Activated CD4-positive, alpha-beta T cell treated with anti-CD3 and anti-CD28 coated beads, Interleukin-2, amount 50 U/mL, for 48 hours (primary cell): ENCODE data around the gene CDH2.

ENCODE experiments used
- DNase-seq, 2 experiments: peaks; one replicate each; pipeline ENCODE4 v3.0.0-alpha.2; 2020

Gene CDH2

GRCh38 chr18:28039078-28039477 lies 137.9 kb downstream of the CDH2 start:
- no peak for DNase-seq

DNA sequence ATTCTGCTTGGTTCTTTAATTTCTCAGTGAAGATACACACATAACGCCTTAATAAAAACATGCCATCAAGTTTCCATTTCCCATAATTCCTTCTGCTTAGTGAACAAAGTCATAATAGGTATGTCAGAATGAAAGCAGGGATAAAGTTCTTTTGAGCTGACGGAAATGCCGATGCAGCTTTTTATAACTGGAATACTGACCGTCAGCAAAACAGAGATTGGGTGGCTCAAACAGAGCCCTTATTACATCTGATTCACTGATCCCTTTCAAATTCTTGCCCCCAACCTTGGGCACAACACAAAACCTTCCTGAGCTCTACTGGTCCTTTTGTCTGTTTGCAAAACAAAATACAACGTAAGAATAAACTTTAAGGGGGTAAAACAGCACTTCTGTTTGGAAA lies 140.4 kb downstream of the CDH2 start:
- DNase-seq = no peak

DNA sequence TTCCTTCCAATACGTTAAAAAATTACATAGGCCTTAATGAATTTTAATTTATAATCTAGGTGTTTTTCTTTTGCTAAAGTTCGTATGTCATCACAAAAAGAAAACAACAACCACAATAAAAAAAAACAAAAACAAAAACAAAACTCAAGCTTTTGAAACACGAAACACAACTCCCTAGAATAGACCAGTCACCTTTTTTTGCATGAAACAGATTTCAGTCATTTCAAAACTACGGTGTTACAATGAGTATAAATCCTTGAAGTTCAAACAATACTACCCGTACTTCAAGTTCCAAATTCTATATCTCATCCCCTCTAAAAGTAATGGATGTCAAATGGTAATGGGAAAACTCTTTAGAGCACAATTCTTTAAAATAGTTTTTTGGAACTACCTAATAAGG lies 142.4 kb downstream of the CDH2 start:
- DNase-seq = no peak

DNA sequence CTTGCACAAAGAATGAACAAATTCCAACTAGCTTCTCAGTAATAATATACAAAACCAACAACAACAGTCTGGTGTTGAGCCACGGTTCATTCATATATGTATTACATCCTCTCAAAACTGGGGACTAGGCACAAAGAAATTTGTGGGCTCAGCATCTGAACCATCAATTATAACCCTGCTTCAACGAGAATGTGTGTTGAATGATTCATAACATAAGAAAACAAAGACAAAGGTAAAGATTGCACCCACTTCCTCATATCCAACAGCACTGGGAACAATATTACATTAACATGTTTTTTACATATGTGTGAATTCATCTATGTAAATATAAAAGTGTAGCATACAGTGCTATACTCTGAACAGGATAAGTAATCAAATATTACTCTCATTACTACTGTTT lies 144.8 kb downstream of the CDH2 start:
- DNase-seq = no peak

DNA sequence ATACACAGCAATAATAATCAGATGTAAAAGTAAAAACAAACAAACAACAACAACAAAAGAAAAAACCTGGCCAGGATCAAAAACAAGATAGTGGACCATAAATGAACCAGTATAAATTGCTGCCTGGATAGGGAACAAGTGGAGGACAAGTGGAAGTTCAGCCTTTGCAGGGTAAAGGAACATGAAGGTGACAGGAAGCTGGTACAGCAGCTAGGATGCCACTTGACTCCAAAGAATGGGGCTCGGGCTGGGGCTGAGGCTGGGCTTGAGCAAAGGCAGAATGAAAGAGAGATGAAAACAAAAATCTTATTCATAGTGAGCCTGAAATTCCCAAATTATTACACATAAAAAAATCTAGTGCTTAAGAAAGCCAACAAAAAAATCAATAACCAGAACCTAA lies 146.5 kb downstream of the CDH2 start:
- no peak for DNase-seq

- DNase-seq = no peak
These were observed 149.2 kb downstream of the CDH2 start for GRCh38 chr18:28027755-28028154.

- DNase-seq = no peak
These were observed 157.4 kb downstream of the CDH2 start for GRCh38 chr18:28019425-28020108.

DNA sequence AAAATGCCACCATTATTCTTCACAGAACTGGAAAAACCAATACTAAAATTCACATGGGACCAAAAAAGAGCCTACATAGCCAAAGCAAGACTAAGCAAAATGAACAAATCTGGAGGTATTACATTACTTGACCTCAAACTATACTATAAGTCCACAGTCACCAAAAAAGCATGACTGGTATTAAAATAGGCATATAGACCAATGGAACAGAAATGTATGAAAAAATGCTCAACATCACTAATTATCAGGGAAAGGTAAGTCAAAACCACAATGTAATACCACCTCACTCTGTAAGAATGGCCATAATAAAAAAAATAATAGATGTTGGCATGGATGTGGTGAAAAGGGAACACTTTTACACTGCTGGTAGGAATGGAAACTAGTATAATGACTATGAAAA lies 158.6 kb downstream of the CDH2 start:
- no peak for DNase-seq

GRCh38 chr18:28015671-28016070 lies 161.3 kb downstream of the CDH2 start:
- DNase-seq = no peak

DNA sequence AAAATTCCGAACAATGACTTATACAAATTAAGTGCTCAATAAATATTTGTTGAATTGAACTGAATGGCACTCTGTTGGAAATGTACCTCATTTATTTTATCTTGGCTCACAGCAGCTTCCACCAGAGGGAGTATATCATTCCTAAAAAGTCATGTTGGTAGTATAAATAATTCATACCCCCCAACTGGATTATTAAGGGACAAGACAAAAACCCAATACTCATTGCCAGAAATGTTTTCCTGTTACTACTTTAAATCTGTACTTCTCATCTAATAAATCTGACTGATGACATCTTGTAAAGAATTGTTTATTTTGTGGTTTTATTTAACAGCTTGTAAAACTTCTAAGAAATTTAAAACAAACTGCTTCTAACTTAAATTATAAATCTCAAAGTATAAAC lies 163.9 kb downstream of the CDH2 start:
- DNase-seq = no peak

- DNase-seq = no peak
These were observed 164.6 kb downstream of the CDH2 start for GRCh38 chr18:28012336-28012735.

GRCh38 chr18:28009589-28009988 lies 167.3 kb downstream of the CDH2 start:
- no peak for DNase-seq

- no peak for DNase-seq
These were observed 169.1 kb downstream of the CDH2 start for GRCh38 chr18:28007841-28008240.

- no peak for DNase-seq
These were observed 171.8 kb downstream of the CDH2 start for GRCh38 chr18:28005164-28005563.

- no peak for DNase-seq
These were observed 172.3 kb downstream of the CDH2 start for GRCh38 chr18:28004606-28005005.

DNA sequence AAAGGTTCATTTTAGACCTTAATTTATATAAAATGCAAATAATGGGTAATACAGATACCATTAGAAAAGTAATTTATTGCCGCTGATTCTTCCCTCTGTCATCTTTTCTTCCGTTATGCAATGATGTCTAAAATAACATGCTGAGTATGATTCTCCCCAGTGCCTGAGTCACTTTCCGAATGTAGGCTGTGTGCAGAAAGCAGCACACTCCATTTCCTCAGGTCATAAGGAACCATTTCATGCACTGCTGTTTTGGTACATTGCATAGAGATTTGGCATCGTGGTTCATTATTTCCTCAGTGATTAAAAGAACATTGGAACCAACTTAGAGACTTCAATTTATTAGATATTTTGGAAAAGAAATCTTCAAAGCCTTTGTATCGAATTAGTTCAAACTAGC lies 173.5 kb downstream of the CDH2 start:
- DNase-seq = no peak

- no peak for DNase-seq
These were observed 174.1 kb downstream of the CDH2 start for GRCh38 chr18:28002841-28003240.

GRCh38 chr18:27996801-27997272 lies 180.1 kb downstream of the CDH2 start:
- DNase-seq = no peak

DNA sequence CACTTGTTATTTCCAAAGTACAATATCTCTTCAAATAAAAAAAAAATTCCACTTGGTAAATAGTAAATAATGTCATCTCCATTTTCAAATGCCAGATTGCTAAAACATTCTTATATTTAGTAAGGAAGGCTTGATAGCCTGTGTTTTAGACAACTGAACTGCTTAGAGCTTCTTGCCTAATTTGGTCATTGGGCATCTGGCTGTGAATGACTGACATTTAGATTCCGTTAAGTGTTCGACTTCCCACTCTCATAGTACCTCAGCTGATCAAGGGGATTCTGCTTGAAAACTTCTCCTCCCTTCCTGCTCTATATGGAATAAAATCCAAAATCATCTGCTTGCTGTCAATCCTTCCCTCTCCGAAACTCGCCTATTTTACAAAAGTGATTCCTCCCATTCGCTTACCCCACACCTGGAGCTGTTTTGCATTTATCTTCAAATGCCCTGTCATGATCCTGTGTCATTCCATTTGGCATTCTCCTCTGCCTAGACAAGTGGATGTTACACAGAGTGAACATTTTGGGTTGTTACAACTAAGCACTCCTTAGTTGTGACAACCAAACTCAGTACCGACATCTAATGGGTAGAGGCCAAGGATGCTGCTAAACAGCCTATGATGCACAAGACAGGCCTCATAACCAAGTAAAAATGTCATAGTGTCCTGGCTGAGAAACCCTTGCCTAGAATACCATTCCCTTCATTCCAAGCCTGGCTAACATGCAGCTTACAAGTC lies 181.0 kb downstream of the CDH2 start:
- DNase-seq = no peak

DNA sequence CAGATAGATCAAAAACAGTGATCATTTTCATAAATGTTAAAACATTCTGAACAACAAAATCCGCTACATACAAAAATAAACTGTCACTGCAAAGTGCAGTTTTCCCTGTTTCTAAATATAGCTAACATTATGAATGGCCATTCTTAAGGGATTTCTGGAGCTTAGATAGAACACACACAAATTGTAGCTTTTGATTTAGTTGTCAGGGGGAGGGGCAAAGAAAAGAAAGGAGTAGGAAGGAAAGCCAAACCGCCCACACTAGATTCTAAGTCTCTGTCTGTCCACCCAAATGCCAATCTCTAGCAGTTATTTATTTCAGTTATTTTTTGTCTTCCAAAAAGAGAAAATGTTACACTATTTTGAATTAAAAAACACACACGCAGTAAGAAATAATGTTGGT lies 182.4 kb downstream of the CDH2 start:
- no peak for DNase-seq

GRCh38 chr18:27991391-27991790 lies 185.5 kb downstream of the CDH2 start:
- DNase-seq = no peak

GRCh38 chr18:27985832-27986231 lies 191.1 kb downstream of the CDH2 start:
- DNase-seq = no peak

GRCh38 chr18:27983780-27984179 lies 193.2 kb downstream of the CDH2 start:
- no peak for DNase-seq

DNA sequence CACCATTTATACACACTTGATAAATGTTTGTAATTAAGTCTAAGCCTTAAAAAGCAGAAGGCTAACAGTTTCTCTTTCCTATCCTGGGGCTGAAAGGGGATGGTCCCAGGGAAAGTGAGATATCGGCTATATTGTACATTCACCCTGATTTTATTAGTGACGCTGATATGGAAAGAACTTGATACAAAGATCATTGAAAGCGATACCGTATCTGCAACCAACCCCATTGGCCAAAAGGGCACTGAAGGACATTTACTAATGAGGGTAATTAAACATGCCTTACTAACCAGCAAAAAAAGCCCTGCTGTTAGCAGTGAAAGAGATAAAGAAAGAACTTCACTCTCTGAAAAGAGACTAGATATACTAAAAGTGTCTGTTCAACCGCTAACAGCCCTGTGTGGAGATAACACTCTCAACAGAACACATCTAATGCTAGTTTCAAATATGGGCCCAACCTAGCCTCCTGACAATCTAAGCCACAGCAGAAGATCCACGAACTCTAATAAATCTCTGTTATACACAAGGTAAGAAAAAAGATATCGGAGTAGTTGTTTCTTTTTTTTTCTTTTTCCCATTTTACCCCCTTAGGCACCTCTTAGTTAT lies 200.0 kb downstream of the CDH2 start:
- no peak for DNase-seq
